ENCODE data around the gene UGT1A3. TPM values are rescaled to one million over a fixed set of nuclear protein-coding genes. Genes with fewer than 3 reads are reported as not detected.

Gene UGT1A3
- polyA plus RNA-seq, 1 donor (not counting 4 experiments of a cell fraction or from before 2014, with no cell fraction given) = 3.2 TPM

DNA sequence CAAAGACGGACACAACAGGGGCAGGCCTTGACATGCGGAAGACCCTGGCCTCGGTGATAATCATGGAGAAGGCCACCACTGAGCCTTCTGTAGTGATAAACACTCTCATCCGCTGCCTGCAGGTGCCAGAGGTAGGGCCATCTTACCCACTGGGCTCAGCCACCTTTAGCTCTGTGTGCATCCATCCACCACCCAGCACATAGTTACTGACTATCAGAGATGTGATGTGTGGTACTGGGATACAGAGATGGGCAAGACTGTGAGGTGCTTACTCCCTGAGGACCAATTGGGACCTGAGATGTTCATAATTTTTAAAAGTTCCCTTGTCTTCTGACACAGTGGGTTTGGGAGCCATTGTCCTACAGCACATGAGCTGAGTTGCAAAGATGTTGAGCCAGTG, 50.9 kb downstream of the UGT1A3 start:
- Histone ChIP-seq H3K9ac (ENCODE audit: control insufficient read depth, extremely low read depth, insufficient read depth, low read length) (no peak overlapping the region), H3K4me2 (ENCODE audit: control insufficient read depth, extremely low read depth, insufficient read depth, low read depth, low read length) (no peak overlapping the region), H3K9me1 (ENCODE audit: control insufficient read depth, extremely low read depth, insufficient read depth, low read length) (no peaks in the 10 kb centered on the region), H3K9me3 (ENCODE audit: control insufficient read depth, low read depth, low read length) (peaks cover 3% of the 10 kb centered on the region), H3K27me3 (ENCODE audit: control insufficient read depth, extremely low read depth, insufficient read depth, low read length) (no peaks in the 10 kb centered on the region), H3K27ac (ENCODE audit: control insufficient read depth, insufficient read depth, low read length) (no peak overlapping the region), H3K4me1 (ENCODE audit: control insufficient read depth, extremely low read depth, insufficient read depth, low read length) (no peaks in the 10 kb centered on the region), H2AFZ (ENCODE audit: control insufficient read depth, low read length) (no peak overlapping the region), H3K79me2 (ENCODE audit: control insufficient read depth, insufficient read depth, low read length) (no peaks in the 10 kb centered on the region), H4K20me1 (ENCODE audit: control insufficient read depth, extremely low read depth, insufficient read depth, low read length) (no peaks in the 10 kb centered on the region), H3K36me3 (ENCODE audit: control insufficient read depth in 2 of 2, extremely low read depth in 1 of 2, insufficient read depth in 2 of 2, low read length in 2 of 2) (no peaks in the 10 kb centered on the region), H3K4me3 (ENCODE audit: control insufficient read depth in 2 of 3, extremely low read depth in 1 of 3, insufficient read depth in 2 of 3, low read depth in 1 of 3, low read length in 3 of 3) (no peak overlapping the region)
- DNase-seq (ENCODE audit: low read depth, low spot score) (no peak), FAIRE-seq (no peak)
- dilution Hi-C loops (cut with MboI; ENCODE audit: extremely low pct_ligation_motif_present, low sequenced_read_pairs) = no loop called here
- no peak for TF ChIP-seq EZH2 (IDR thresholded peaks at IDR 0.05; ENCODE audit: low read length)
- TF ChIP-seq, protein P1, sequence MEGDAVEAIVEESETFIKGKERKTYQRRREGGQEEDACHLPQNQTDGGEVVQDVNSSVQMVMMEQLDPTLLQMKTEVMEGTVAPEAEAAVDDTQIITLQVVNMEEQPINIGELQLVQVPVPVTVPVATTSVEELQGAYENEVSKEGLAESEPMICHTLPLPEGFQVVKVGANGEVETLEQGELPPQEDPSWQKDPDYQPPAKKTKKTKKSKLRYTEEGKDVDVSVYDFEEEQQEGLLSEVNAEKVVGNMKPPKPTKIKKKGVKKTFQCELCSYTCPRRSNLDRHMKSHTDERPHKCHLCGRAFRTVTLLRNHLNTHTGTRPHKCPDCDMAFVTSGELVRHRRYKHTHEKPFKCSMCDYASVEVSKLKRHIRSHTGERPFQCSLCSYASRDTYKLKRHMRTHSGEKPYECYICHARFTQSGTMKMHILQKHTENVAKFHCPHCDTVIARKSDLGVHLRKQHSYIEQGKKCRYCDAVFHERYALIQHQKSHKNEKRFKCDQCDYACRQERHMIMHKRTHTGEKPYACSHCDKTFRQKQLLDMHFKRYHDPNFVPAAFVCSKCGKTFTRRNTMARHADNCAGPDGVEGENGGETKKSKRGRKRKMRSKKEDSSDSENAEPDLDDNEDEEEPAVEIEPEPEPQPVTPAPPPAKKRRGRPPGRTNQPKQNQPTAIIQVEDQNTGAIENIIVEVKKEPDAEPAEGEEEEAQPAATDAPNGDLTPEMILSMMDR (optimal IDR thresholded peaks at IDR 0.05 in 1 of 3, IDR thresholded peaks at IDR 0.05 in 1 of 3, conservative IDR thresholded peaks at IDR 0.05 in 1 of 3; ENCODE audit: extremely low read depth in 1 of 3, insufficient read depth in 2 of 3, low read length in 3 of 3) = no peak

DNA sequence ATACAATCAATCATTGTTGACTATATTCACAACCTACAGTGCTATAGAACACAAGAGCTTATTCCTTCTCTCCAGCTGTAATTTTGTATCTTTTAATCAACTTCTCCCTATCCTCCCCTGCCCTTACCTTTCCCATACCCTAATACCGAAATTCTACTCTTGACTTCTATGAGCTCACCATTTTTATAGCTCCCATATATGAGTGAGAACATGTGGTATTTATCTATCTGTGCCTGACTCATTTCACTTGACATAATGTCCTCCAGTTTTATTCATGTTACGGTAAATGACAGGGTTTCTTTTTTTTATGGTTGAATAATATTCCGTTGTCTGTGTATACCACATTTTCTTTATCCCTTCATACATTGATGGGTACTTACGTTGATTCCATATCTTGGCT, 51.9 kb downstream of the UGT1A3 start:
- dilution Hi-C loops (cut with MboI; ENCODE audit: extremely low pct_ligation_motif_present, low sequenced_read_pairs) = no loop called here
- H3K9me1 ChIP-seq (ENCODE audit: control insufficient read depth, extremely low read depth, insufficient read depth, low read length) = no peaks in the 10 kb centered on the region
- H3K27me3 ChIP-seq (ENCODE audit: control insufficient read depth, extremely low read depth, insufficient read depth, low read length) = no peaks in the 10 kb centered on the region
- FAIRE-seq (no peak), DNase-seq (ENCODE audit: low read depth, low spot score) (no peak)
- no peak overlapping the region for H2AFZ ChIP-seq (ENCODE audit: control insufficient read depth, low read length)
- no peaks in the 10 kb centered on the region for H4K20me1 ChIP-seq (ENCODE audit: control insufficient read depth, extremely low read depth, insufficient read depth, low read length)
- H3K4me1 ChIP-seq (ENCODE audit: control insufficient read depth, extremely low read depth, insufficient read depth, low read length) = no peaks in the 10 kb centered on the region
- no peaks in the 10 kb centered on the region for H3K36me3 ChIP-seq (ENCODE audit: control insufficient read depth in 2 of 2, extremely low read depth in 1 of 2, insufficient read depth in 2 of 2, low read length in 2 of 2)
- H3K9ac ChIP-seq (ENCODE audit: control insufficient read depth, extremely low read depth, insufficient read depth, low read length) = no peak overlapping the region
- H3K79me2 ChIP-seq (ENCODE audit: control insufficient read depth, insufficient read depth, low read length) = no peaks in the 10 kb centered on the region
- H3K27ac ChIP-seq (ENCODE audit: control insufficient read depth, insufficient read depth, low read length) = no peak overlapping the region
- no peak overlapping the region for H3K4me2 ChIP-seq (ENCODE audit: control insufficient read depth, extremely low read depth, insufficient read depth, low read depth, low read length)
- no peak overlapping the region for H3K4me3 ChIP-seq (ENCODE audit: control insufficient read depth in 2 of 3, extremely low read depth in 1 of 3, insufficient read depth in 2 of 3, low read depth in 1 of 3, low read length in 3 of 3)
- H3K9me3 ChIP-seq (ENCODE audit: control insufficient read depth, low read depth, low read length) = no peaks in the 10 kb centered on the region
- no peak for TF ChIP-seq EZH2 (IDR thresholded peaks at IDR 0.05; ENCODE audit: low read length)
- TF ChIP-seq, protein P1 (optimal IDR thresholded peaks at IDR 0.05 in 1 of 3, IDR thresholded peaks at IDR 0.05 in 1 of 3, conservative IDR thresholded peaks at IDR 0.05 in 1 of 3; ENCODE audit: extremely low read depth in 1 of 3, insufficient read depth in 2 of 3, low read length in 3 of 3) = no peak
